NCI-H526 (cell line): ENCODE measurements around the gene PHEX.

Experiments used
- DNase-seq, 2 experiments: peaks; one replicate each; lab custom pipeline; 2025; lab: John Stamatoyannopoulos, UW

PHEX gene

GRCh38 chrX:22032084-22032483 lies at the start of gene PHEX:
Gene PHEX (plus strand): TSS chrX:22032325. CDS start chrX:22033006, 681 bp downstream.
- no peak for DNase-seq

GRCh38 chrX:21985332-21985777 lies 46.8 kb upstream of the PHEX start:
- peak; percentile 60 to 79 for DNase-seq

GRCh38 chrX:21986596-21986995 lies 45.5 kb upstream of the PHEX start:
- DNase-seq: no peak

GRCh38 chrX:21989384-21989783 lies 42.7 kb upstream of the PHEX start:
- no peak for DNase-seq

GRCh38 chrX:21990832-21991231 lies 41.3 kb upstream of the PHEX start:
- DNase-seq: no peak

- no peak for DNase-seq
Measured at GRCh38 chrX:21991504-21991903, 40.6 kb upstream of the PHEX start.

- DNase-seq: no peak
Measured at GRCh38 chrX:21993265-21993664, 38.9 kb upstream of the PHEX start.

- DNase-seq: no peak
Measured at GRCh38 chrX:21996872-21997455, 35.2 kb upstream of the PHEX start.

- no peak for DNase-seq
Measured at GRCh38 chrX:21998037-21998436, 34.1 kb upstream of the PHEX start.

- DNase-seq: no peak
Measured at GRCh38 chrX:22004866-22005265, 27.3 kb upstream of the PHEX start.

GRCh38 chrX:22012051-22012450 lies 20.1 kb upstream of the PHEX start:
- no peak for DNase-seq

GRCh38 chrX:22012931-22013330 lies 19.2 kb upstream of the PHEX start:
- no peak for DNase-seq

GRCh38 chrX:22015139-22015750 lies 16.9 kb upstream of the PHEX start:
- DNase-seq: no peak

- no peak for DNase-seq
Measured at GRCh38 chrX:22021751-22022324, 10.3 kb upstream of the PHEX start.

- DNase-seq: no peak
Measured at GRCh38 chrX:22024577-22024976, 7.5 kb upstream of the PHEX start.

GRCh38 chrX:22025751-22026150 lies 6.4 kb upstream of the PHEX start:
- DNase-seq: no peak

GRCh38 chrX:22026731-22027130 lies 5.4 kb upstream of the PHEX start:
- DNase-seq: no peak

GRCh38 chrX:22032506-22032905 lies 381 bp downstream of the PHEX start:
- DNase-seq: no peak

GRCh38 chrX:22033818-22034217 lies 1.7 kb downstream of the PHEX start:
- no peak for DNase-seq

- no peak for DNase-seq
Measured at GRCh38 chrX:22035236-22035635, 3.1 kb downstream of the PHEX start.

- DNase-seq: no peak
Measured at GRCh38 chrX:22037225-22037624, 5.1 kb downstream of the PHEX start.

GRCh38 chrX:22037911-22038537 lies 5.9 kb downstream of the PHEX start:
- DNase-seq: no peak

GRCh38 chrX:22039541-22039940 lies 7.4 kb downstream of the PHEX start:
- DNase-seq: no peak
